Measurements from ENCODE around the gene DHRSX. TPM values are rescaled to one million over a fixed set of nuclear protein-coding genes. Genes with fewer than 3 reads are reported as not detected.

The DHRSX gene
- total and polyA plus RNA-seq, 9 of the 15 experiments (the other 6 are each of a cell fraction or from before 2014, with no cell fraction given) = 0.59 to 11.0 (median 6.2) TPM

DNA sequence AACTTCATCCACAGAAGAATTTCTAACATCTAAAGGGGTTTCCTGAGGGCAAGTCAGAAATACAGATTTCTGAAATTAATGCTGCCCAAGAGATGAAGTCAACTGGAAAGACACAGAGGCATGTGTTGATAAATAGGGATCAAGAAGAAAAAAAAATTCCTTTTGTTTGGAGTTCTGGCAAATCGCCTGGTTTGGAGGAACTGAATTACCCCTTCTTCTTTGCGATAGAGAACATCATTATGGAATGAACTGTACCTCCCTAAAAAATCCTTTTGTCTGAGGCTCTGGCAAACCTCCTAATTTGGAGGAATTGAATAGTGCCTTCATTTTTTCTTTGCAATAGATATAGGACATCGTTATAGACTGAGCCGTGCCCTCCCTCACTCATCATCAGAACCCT, 200.9 kb downstream of the DHRSX start (continued):
- TF ChIP-seq, protein P1, sequence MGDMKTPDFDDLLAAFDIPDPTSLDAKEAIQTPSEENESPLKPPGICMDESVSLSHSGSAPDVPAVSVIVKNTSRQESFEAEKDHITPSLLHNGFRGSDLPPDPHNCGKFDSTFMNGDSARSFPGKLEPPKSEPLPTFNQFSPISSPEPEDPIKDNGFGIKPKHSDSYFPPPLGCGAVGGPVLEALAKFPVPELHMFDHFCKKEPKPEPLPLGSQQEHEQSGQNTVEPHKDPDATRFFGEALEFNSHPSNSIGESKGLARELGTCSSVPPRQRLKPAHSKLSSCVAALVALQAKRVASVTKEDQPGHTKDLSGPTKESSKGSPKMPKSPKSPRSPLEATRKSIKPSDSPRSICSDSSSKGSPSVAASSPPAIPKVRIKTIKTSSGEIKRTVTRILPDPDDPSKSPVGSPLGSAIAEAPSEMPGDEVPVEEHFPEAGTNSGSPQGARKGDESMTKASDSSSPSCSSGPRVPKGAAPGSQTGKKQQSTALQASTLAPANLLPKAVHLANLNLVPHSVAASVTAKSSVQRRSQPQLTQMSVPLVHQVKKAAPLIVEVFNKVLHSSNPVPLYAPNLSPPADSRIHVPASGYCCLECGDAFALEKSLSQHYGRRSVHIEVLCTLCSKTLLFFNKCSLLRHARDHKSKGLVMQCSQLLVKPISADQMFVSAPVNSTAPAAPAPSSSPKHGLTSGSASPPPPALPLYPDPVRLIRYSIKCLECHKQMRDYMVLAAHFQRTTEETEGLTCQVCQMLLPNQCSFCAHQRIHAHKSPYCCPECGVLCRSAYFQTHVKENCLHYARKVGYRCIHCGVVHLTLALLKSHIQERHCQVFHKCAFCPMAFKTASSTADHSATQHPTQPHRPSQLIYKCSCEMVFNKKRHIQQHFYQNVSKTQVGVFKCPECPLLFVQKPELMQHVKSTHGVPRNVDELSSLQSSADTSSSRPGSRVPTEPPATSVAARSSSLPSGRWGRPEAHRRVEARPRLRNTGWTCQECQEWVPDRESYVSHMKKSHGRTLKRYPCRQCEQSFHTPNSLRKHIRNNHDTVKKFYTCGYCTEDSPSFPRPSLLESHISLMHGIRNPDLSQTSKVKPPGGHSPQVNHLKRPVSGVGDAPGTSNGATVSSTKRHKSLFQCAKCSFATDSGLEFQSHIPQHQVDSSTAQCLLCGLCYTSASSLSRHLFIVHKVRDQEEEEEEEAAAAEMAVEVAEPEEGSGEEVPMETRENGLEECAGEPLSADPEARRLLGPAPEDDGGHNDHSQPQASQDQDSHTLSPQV (IDR thresholded peaks at IDR 0.05) = no peak
- TF ChIP-seq ARID2 (IDR thresholded peaks at IDR 0.05) (no peak), BRCA1 (IDR thresholded peaks at IDR 0.05) (no peak), BRCA1 (CRISPR knock-in tag; IDR thresholded peaks at IDR 0.05) (no peak)

DNA sequence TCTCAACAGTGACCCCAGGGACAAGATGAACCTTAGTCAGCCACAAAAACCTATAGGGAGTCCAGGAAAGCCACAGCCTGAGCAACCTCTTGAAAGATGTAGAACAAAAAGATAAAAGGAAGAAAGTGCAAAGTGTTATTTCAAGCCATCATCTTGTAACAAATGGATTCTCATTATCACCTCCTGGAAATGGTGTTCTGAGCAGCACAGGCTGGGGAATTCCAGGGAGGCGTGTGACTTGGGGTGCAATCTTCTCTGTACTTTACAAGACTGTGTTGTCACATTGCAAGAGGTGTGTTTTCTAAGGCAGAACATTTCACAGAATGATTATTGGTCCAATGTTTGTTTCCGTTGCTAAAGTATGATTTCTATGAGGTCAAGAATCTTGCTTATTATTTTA, 214.0 kb downstream of the DHRSX start:
- in situ Hi-C loops (cut with MboI) = no loop called here
- 44% methylated on average over 2 of the region's 2 CpGs for WGBS (ENCODE audit: insufficient coverage, low coverage, missing lambda C conversion rate)
- FAIRE-seq = no peak
- TF ChIP-seq, protein P2, sequence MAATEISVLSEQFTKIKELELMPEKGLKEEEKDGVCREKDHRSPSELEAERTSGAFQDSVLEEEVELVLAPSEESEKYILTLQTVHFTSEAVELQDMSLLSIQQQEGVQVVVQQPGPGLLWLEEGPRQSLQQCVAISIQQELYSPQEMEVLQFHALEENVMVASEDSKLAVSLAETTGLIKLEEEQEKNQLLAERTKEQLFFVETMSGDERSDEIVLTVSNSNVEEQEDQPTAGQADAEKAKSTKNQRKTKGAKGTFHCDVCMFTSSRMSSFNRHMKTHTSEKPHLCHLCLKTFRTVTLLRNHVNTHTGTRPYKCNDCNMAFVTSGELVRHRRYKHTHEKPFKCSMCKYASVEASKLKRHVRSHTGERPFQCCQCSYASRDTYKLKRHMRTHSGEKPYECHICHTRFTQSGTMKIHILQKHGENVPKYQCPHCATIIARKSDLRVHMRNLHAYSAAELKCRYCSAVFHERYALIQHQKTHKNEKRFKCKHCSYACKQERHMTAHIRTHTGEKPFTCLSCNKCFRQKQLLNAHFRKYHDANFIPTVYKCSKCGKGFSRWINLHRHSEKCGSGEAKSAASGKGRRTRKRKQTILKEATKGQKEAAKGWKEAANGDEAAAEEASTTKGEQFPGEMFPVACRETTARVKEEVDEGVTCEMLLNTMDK (IDR thresholded peaks at IDR 0.05; ENCODE audit: borderline replicate concordance, insufficient read depth, low read depth, low read length, poor library complexity, severe bottlenecking) = no peak
- TF ChIP-seq RBFOX2 (IDR thresholded peaks at IDR 0.05; ENCODE audit: low read depth, low read length) = no peak
- TF ChIP-seq, protein P3, sequence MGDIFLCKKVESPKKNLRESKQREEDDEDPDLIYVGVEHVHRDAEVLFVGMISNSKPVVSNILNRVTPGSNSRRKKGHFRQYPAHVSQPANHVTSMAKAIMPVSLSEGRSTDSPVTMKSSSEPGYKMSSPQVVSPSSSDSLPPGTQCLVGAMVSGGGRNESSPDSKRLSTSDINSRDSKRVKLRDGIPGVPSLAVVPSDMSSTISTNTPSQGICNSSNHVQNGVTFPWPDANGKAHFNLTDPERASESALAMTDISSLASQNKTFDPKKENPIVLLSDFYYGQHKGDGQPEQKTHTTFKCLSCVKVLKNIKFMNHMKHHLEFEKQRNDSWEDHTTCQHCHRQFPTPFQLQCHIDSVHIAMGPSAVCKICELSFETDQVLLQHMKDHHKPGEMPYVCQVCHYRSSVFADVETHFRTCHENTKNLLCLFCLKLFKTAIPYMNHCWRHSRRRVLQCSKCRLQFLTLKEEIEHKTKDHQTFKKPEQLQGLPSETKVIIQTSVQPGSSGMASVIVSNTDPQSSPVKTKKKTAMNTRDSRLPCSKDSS (IDR thresholded peaks at IDR 0.05; ENCODE audit: low read depth, partially characterized antibody) = no peak
- TF ChIP-seq, protein P4, sequence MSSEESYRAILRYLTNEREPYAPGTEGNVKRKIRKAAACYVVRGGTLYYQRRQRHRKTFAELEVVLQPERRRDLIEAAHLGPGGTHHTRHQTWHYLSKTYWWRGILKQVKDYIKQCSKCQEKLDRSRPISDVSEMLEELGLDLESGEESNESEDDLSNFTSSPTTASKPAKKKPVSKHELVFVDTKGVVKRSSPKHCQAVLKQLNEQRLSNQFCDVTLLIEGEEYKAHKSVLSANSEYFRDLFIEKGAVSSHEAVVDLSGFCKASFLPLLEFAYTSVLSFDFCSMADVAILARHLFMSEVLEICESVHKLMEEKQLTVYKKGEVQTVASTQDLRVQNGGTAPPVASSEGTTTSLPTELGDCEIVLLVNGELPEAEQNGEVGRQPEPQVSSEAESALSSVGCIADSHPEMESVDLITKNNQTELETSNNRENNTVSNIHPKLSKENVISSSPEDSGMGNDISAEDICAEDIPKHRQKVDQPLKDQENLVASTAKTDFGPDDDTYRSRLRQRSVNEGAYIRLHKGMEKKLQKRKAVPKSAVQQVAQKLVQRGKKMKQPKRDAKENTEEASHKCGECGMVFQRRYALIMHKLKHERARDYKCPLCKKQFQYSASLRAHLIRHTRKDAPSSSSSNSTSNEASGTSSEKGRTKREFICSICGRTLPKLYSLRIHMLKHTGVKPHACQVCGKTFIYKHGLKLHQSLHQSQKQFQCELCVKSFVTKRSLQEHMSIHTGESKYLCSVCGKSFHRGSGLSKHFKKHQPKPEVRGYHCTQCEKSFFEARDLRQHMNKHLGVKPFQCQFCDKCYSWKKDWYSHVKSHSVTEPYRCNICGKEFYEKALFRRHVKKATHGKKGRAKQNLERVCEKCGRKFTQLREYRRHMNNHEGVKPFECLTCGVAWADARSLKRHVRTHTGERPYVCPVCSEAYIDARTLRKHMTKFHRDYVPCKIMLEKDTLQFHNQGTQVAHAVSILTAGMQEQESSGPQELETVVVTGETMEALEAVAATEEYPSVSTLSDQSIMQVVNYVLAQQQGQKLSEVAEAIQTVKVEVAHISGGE (CRISPR knock-in tag; IDR thresholded peaks at IDR 0.05) = no peak
- no peak for TF ChIP-seq ZNF668 (CRISPR knock-in tag; IDR thresholded peaks at IDR 0.05)

More for the DNA sequence above, 214.0 kb downstream of the DHRSX start:
- Histone ChIP-seq H3K27me3 (ENCODE audit: control insufficient read depth in 2 of 2, insufficient read depth in 2 of 2, low read length in 2 of 2) (no peaks in the 10 kb centered on the region), H3K27ac (ENCODE audit: extremely low read depth, low read depth, low read length) (no peak overlapping the region), H4K20me1 (replicated peaks; ENCODE audit: control insufficient read depth, insufficient read depth, low read length) (no peaks in the 10 kb centered on the region), H3K4me1 (replicated peaks in 1 of 2; ENCODE audit: control insufficient read depth in 2 of 2, insufficient read depth in 2 of 2, low read length in 2 of 2) (no peaks in the 10 kb centered on the region), H3K79me2 (ENCODE audit: control insufficient read depth, insufficient read depth, low read length) (no peaks in the 10 kb centered on the region), H3K4me2 (ENCODE audit: insufficient read depth, low read length) (no peak overlapping the region), H3K9me1 (ENCODE audit: control insufficient read depth, insufficient read depth, low read length) (no peaks in the 10 kb centered on the region), H3K4me3 (no peak overlapping the region), H3K9me3 (replicated peaks; ENCODE audit: control insufficient read depth, insufficient read depth, low read depth, low read length) (no peaks in the 10 kb centered on the region), H3K36me3 (ENCODE audit: control insufficient read depth, insufficient read depth, low read length) (no peaks in the 10 kb centered on the region), H2AFZ (ENCODE audit: low read depth, low read length) (no peak overlapping the region), H3K9ac (ENCODE audit: insufficient read depth in 1 of 2, low read depth in 2 of 2, low read length in 2 of 2) (no peak overlapping the region)
- ChIA-PET POLR2A (no interaction called here), CTCF (ENCODE audit: low intra/inter-chr PET ratio) (no interaction called here)
- DNase-seq (ENCODE audit: extremely low read depth in 1 of 4, low spot score in 3 of 4) (no peak), ATAC-seq (no peak)
- intact Hi-C loops (cut with micrococcal nuclease) = no loop called here
- BruUV-seq (replicated peaks) = no TSS peak
